Loucy (cell line): ENCODE data around the gene RAB35.

Source experiments
- CTCF ChIP-seq: fragments of 200-600 bp; sonication (generic); conservative IDR thresholded peaks from 2 replicates; pipeline ENCODE4 v1.5.1; 2014; ENCODE audit warnings: mild to moderate bottlenecking, antibody characterized with exemption, low read length
- EZH2phosphoT487 ChIP-seq: fragments of 200-600 bp; IDR thresholded peaks from 2 replicates; pipeline ENCODE4 v1.6.1; 2018; ENCODE audit warnings: antibody characterized with exemption, mild to moderate bottlenecking, moderate library complexity, borderline replicate concordance

GRCh38 chr12:120159509-120160237 lies 43.1 kb upstream of the RAB35 start:
- no peak for TF ChIP-seq EZH2phosphoT487
- no peak for TF ChIP-seq CTCF
